IPS-NIHi7 (cell line): ENCODE results near the gene GHR.

Experiments used
- DNase-seq: peaks from one replicate; pipeline ENCODE4 v3.0.0; 2012; ENCODE audit warnings: mixed read lengths; ENCODE audit errors: extremely low spot score

The GHR gene

DNA sequence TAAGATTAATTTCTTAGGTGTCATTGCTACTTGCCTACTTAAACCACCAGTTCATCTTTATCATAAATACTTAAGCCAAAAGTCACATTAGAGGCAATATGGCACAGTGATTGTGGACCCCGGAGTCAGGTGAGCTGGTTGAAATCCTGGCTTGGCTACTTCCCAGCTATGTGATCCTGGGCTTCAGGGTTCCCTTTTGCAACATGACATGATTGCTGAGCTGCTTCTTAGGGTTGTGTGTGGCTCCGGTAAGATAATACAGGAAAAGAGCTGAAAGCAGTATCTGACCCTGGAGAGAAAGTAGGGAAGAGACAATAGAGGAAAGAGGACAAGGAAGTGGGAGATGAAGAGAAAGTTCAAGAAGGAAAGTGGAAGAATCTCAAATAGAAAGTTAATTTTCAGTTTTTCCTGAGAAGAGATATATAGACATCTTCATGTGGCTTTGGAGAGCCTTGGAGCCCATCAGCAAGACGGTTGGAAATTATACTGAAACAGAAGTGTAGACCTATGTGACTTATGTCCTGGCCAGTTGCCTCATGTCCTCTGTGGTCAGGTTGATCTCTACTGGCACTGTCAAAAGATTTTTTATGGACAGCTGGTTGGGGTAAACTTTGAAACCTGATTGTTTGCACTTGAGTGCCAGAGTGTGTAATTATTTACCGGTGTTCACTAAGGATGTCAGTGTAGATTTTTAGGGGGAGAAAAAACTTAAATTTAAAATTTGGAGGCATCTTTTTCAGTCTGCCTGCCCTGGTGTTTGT is 93.2 kb downstream of the GHR start:
- DNase-seq, result no peak

DNA sequence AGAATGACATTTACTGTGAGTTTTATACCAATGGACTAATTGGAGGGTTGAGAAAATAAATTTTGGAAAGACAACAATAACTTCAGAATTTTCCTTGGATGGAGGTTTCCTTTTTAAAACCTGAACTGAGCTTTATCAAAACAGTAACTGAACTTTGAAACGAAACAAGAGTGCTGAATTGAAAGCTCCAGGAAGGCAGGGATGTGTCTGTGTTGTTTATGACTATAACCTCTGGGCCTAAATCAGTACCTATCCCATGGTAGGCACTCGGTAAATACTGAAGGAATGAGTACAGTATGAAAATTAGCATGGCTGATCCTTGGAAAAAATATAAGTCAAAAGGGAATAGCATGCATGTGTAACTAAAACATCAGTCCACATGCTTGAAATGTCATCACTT is 93.9 kb downstream of the GHR start:
- DNase-seq, result no peak

DNA sequence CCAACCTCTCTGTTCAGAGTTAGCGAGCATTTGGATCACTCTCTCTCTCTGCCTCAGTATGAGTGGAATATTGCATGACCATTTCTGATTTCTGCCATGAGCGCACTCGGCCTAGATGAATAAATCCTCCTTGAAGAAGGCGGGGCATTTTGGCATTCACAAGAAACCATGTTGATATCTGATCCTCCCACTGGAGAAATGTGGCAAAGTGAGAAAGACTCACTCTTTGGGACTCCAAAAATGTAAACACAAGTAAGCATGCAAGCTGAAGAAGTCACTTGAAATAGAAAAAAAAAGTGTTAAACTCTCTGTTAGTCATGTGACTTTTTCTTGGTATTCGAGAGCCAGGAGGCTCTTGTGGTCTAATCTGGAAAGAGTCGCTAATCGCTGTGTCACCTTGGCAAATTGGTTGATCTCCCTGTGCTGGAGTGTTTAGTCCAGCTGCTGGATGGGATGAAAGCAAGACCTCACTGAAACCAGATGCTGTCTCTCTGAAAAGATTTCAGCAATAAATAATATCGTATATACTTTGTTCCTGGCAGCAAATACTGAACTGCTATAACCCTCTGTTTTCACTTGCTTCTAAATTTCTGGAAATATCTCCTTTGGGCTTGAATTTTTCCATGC is 95.5 kb downstream of the GHR start:
- DNase-seq, result no peak

DNA sequence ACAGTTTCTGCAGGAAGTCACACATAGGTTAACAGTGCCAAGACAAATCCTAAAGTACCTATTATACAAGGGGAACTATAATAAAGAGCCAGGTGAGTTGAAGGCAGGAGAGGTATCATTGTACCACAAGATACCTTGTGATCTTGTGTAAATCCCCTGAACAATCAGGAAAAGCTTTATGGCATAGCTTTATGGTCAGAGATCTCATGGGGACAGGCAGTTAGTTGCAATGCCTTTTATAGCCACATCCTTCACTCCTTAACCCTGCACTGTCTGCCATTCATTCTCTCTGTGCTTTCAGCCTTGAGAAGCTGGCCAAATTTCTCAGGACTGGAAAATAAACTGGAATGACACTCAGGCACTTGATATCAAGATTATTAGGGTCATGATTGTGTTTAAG is 97.0 kb downstream of the GHR start:
- DNase-seq, result no peak

DNA sequence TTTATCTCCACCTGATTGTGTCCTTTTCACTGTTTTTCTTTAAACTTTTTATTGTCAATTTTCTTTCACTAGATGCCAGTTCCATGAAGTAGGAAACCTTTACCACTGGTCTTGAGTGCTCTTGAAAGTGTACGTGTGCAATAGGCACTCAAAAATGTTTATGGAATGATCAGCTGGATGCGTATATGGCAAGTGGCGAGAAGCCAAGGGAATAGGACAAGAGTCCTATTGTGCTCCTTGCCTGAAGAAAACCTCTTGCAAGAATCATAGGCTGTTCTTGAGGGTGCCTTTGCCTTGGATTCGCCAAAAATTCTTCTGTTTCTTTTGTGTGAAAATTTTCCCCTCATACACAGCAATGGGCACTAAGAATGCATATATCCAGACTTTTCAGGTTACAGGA is 97.7 kb downstream of the GHR start:
- DNase-seq, result no peak

DNA sequence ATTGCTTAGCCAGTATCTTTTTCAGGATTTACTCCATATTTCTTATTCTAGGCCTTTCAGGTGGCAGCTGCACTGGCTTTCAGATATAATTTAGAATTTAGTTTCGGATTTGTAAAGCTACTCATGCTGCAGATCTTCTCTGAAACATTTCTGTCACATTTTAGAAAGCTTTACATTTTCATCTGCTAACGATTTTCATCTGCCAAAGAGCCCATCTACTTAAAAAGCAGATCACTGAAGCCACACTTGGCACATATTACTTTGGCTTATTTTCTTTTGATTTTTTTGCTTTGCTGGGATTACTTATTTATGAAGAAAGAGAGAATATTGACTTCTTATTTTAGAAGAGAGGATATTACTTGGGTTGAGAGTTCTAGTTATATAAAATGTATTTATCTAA is 98.2 kb downstream of the GHR start:
- no peak for DNase-seq

DNA sequence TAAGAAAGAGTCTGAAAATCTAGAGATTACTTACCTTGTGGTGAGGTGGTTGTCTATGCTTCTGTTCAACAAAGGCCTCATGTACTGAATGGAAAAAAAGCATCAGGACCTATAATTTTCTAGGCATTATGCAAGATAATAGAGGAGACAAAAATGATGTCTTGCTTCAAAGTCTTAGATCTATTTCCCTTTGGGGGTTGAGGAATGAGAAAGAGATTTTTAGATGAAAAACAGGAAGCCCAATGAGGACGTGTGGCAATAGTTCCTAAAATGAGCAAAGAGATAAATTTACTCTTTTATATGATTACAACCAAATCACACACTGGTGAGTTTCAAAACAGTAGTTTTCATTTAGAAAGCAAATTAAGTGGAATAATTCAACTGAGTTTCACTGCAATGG is 99.5 kb downstream of the GHR start:
- DNase-seq, result no peak

DNA sequence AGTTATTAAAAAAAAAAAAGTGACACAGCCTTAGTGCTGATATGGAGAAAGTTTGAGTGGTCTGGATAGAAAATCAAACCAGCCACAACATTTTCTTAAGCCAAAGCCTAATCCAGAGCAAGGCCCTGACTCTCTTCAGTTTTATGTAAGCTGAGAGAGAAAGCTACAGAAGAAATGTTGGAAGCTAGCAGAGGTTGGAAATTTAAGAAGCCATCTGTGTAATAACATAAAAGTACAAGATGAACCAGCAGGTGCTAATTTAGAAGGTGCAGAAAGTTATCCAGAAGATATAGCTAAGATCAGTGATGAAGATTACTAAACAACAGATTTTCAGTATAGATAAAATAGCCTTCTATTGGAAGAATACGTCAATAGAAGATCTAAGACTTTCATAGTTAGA is 102.9 kb downstream of the GHR start:
- no peak for DNase-seq

DNA sequence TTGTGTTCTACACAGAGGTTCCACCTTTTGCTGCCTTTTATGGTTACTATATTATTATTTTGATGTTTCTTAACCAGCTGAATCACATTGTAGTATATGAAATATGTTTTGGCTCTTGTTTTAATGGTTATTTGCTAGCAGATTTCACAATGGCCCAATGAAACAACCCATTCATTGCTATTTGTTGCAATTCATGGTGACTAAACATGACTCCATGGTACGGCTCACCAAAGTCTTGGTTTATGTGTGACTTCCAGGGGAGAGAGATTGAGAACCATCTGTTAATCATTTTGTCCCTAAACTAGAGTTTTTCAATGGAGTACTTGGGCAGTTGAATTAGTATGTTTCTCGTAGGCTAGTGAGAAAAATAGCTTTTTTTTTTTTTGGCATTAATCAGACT is 108.4 kb downstream of the GHR start:
- DNase-seq, result no peak

DNA sequence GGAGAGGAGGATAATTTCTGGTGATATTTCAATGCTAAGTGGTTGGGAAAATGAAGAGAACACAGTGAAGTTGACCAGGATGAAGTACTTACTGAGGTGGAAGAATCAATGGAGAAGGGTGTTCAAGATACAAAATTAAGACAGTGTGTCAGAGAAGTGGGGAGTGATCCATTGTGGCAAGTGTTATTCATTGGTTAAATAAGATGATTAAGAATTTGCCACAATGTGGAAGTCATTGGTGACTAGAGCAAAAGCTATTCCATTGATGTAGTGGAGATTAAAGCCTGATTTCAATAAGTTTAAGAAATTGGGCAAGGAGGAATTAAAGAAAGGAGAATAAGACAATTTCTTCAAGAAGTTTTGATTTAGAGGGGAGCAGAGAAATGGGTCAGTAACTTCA is 118.9 kb downstream of the GHR start:
- DNase-seq, result no peak

DNA sequence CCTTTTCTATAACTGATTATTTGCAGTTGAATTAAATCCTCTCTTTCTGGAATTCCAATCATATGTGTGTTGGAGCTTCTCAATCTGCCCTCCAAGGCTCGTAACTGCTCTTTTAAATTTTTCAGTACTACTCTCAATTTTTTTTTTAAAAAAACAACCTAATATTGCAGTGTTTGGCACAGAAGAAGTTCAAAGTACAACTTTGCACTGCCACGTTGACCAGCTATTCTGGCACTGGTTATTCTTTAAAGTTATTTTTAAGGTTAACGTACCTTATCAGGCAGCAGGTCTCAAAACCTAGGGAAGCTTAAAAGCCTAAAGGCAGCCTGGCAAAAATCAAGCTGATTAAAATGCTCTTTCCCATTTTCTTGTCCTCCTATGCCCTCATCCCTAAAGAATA is 120.5 kb downstream of the GHR start:
- DNase-seq, result no peak

DNA sequence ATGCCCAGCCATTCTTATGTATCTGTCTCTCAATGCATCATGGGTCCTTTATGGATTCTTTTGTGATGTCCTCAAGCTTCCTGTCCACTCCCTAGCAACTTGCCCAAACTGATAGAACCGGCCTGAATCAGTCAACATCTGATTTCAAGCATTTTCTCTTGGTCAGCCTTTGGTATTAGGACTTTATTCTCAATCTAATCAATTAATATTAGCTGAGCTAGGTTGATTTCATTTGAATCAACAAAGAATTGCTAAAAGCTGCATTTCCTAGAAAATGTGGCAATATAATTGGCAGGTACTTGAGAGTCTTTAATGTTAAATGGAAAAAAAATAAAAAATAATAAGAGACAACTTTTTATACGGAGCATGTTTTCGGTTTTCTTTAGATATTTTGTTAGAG is 121.8 kb downstream of the GHR start:
- no peak for DNase-seq

DNA sequence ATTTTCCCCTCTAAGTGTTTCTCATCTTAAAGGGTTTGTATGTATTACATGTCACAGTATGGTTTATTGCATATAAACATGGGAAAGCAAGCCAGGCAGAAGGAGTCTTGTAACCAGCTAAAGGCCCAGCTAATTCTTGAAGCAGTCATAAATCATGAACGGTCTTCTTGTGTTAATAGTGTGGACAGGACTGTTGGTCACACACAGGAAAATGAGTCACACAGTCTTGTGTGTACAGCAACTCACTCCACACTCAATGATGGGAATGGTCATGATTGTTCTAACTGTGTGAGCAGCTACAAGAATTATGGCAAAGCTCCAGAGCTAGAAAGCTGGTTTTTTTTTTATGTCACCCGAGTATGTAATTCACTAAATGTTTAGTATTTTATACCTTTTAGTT is 123.9 kb downstream of the GHR start:
- no peak for DNase-seq

DNA sequence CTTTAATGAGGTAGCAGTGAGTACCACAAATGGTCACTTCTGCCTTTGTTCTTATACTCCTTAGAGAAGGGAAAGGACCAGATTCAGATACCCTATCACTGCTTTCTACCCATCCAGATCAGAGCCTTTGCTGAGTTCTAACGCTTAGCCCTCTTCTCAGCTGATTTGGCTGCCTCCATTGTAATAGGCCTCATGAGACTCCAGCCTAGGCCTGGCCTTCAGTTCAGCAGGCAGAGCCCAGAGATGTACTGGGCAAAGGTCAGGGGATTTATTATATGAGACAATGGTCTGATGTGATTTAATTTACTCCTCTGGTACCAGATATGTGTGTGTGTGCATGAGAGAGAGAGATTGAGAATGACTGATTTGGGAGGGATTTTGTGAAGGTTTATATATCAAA is 124.7 kb downstream of the GHR start:
- no peak for DNase-seq

DNA sequence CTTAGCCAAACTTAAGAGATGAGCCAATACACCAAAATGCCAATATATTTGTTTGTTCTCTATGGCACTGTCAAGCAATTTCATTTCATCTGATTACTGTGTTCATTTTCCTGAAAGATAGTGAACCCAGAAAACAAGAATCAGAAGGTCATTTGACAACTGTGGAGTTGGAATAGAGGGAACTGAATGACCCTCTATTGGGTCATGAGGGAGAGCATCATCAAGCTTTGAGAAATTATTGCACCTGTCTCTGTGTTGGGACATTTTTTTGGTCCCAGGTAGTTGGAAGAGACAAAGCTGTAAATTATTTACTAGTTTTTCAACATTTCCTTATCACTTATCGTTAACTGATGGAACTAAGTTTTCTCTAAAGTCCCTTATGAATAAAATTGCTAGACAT is 129.4 kb downstream of the GHR start:
- no peak for DNase-seq

DNA sequence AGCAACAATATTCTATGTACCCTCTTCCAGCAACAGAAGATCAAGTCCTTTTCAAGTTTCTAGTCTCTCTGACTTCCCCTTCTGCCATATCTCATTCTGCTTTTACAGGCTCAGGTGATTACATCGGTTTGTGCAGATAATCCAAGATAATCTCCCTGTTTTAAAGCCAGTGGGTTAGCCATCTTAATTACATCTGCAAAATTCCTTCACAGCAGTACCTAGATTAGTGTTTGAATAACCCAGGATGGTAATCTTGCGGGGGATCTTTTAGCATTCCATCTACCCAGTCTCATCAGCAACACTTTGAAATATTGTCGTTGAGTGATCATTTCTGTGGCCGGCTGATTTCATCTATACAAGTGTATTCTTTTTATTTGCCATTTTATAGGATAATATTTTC is 130.2 kb downstream of the GHR start:
- no peak for DNase-seq

DNA sequence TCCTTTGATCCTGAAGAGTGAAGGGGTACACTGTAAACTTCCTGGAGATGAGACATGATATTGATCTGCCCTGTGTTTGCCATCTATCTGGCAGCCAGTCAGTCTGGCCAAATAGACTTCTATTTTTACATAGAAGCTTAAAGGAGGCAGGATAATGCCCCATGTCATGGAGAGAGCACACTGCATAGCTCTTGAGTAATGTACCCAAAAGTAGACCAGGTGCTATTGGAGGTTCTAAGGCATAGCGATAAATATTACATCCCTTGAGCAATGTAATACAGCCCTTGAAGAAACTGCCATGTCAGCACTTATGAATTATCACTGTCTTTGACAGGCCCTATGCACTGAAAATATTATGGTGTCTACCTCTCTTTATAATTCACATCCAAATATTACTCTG is 131.8 kb downstream of the GHR start:
- no peak for DNase-seq

DNA sequence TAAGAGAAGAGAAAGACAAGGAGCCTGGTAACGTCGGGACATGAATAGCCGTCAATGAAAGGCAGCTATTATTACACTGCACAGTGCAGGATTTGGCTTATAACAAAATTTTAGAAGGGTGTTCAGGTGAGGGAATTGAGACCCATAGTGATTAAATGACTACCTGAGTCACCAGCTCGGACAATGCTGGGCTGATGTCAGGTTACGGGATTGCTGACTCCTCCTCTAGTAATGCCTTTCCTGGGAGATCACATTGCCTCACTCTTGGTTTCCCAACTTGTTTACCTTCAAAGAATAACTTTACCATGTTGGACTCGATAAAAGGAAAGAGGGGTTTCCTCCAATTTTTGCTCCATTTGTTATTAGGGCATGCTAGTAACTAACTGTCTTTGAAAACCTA is 132.6 kb downstream of the GHR start:
- no peak for DNase-seq

DNA sequence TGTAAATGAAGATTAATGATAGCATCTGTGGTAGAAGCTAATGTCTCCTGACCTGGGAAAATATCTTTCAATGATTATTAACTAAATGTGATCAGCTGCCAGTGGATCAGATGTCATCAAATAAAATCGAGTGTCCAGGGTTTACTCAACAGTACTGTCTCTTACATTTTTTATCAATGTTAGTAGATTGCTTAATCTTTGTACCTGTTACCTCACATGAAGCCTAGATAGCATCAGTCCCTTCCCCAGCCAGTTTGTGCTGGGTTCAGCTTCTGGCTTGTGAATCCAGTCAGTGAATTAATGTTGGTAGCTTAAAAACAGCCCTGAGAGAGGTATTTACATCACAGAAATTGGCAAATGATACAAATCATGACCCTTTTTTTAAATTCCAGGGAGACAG is 134.4 kb downstream of the GHR start:
- no peak for DNase-seq

DNA sequence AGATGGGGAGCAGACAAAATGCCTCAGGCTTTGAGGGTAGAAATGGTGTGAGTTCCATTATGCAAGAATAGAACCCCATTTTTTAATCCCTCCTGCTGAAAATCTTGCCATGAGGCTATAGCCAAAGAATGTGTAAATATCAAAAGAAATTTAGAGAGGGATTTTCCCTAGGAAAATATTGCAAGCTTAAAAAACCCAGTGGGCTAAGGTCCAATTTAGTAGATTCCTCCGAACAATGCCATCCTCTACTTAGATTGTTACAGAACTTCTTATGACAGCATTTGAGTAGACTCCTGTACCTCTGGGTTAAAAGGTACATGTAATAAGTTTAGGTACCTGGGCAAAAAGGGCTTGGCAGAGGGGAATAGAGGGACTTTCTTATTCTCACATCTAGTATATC is 138.4 kb downstream of the GHR start:
- no peak for DNase-seq

DNA sequence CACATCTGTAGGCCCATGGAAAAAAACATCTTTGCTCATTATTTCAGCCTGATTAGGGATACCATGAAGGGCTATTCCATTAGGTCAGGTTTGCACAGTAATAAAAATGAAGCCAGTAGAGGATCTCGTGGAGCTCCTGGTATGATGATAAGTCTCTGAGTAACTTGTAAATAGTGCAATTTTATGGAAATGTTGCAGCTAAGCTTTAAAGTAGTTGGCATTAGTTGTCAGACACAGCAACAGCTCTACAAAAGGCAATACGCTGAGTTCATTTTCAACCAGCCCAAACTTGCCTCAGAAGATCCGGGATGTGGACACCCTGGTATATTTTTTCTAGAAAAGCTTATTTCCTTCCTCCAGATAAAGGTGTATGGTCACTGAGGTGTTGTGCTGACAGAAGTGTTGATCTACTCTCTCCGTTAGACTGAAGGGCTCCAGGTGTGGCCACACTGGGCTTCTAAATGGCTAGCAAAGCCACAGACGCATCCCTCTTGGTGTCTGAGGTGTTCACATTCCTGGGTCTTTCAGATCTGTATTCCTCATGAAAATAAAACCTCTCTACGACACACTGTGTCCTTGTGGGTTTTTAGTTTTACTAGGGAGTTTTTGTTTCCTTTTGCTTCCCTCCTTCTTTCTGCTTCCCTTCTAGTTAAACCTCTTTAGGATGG is 141.6 kb downstream of the GHR start:
- DNase-seq, result no peak

DNA sequence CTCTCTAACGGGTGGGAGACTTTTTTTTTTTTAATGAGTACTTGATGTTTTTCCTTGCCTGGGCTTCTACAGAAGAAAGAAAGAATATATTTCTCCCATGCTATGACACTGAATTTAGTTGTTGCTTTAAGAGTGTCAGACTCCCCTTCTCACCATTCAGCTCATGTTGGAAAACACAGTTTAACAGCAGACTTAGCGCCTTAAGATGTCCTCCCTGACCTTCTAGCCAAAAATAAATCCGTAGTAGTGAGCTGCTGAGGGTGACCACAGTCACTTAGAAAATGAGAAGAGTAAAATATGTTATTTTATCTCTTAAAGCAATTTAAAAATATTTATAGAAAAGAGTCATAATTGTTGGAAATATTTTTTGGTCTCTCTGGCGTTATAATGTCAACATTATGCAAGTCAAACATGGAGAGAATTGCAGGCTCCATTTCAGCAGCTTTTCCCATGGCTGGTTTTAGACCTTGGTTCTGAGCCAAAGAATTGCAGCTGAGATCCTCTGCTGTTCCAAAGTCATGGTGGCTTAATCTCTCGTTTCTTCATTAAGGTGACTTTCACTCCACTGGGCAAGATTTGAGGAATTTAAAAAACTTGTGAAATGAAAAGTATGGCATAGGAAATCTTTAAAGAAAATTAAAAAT is 143.5 kb downstream of the GHR start:
- no peak for DNase-seq

DNA sequence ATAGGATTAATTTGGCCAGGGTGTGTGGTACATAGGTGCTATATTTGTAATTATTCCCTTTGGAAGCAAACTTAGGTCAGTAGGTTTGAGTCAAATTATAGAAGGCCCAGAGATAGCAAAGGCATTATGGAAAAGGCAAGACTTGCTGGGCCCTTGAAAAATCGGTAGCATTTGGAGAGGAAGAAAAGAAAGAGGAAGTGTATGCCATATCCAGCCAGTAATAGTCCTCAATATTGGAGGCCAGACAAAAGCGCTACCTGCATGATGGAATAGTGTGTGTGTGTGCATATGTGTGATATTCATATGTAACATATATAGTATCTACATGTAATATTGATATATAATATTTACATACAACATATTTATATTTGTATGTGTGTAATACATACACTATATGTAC is 146.1 kb downstream of the GHR start:
- DNase-seq, result no peak
